HCT116 (cell line): ENCODE measurements around the gene OLAH. TPM values are rescaled to one million over a fixed set of nuclear protein-coding genes. Genes with fewer than 3 reads are reported as not detected.

Source experiments
- ATAC-seq: fragments of 200-7000 bp; cut with Tn5 transposase; 2 replicates; pipeline ENCODE4 v1.9.1; 2020; ENCODE audit warnings: mild to moderate bottlenecking, moderate library complexity
- BruUV-seq: library from RNA; stranded (reverse); fragments of 400-500 nt; replicated peaks from 2 replicates; lab custom pipeline; 2021; lab: Mats Ljungman, UMichigan
- CTCF ChIA-PET: fragments of 300-600 bp; sonication (Branson Sonifier 250); formaldehyde crosslinking; loops from one replicate; lab custom pipeline; 2021; ENCODE audit warnings: antibody characterized with exemption; lab: Charles Lee
- POLR2A ChIA-PET: fragments of 300-600, 350-600 bp; sonication (Branson Sonifier 250); formaldehyde crosslinking; loops from one replicate; lab custom pipeline; 2021; ENCODE audit warnings: antibody characterized with exemption; lab: Charles Lee
- RAD21 ChIA-PET, 2 experiments: fragments of 300-600 bp; sonication (Branson Sonifier 250); formaldehyde crosslinking; loops; one replicate each; lab custom pipeline; 2023; ENCODE audit warnings: low total read pairs in 2 of 2; ENCODE audit not compliant: uncharacterized antibody in 2 of 2, unreplicated experiment in 2 of 2, low non-redundant PET in 1 of 2; lab: Charles Lee
- DNase-seq: peaks from one replicate; pipeline ENCODE4 v3.0.0-alpha.2; 2010; ENCODE audit warnings: low read depth, low spot score
- H2AFZ ChIP-seq: fragments of 200-600 bp; shearing (Covaris generic), sonication (generic); 2 replicates; pipeline ENCODE4 v1.6.1; 2017; ENCODE audit warnings: low read depth, mixed run types, mixed read lengths, antibody characterized with exemption, low read length; ENCODE audit not compliant: poor library complexity, severe bottlenecking
- H3K27ac ChIP-seq: 2 replicates; pipeline ENCODE4 v1.5.1; 2012; ENCODE audit warnings: low read depth, low read length
- H3K27me3 ChIP-seq: fragments of 200-600 bp; sonication (generic); 2 replicates; pipeline ENCODE4 v1.6.1; 2016; ENCODE audit warnings: mixed run types, low read length, mixed read lengths; ENCODE audit not compliant: insufficient read depth
- H3K36me3 ChIP-seq, 2 experiments: fragments of 200-500 bp in 1 of 2; fragments of 200-600 bp in 1 of 2; sonication (Bioruptor generic) in 1 of 2; sonication (generic) in 1 of 2; 2 replicates each; pipeline versions ENCODE4 v1.5.1 to v1.6.1; 2014 to 2016; ENCODE audit warnings: low read length in 2 of 2, inconsistent platforms in 1 of 2, mixed read lengths in 1 of 2, mixed run types in 1 of 2; ENCODE audit not compliant: insufficient read depth in 2 of 2, control insufficient read depth in 1 of 2
- H3K4me1 ChIP-seq, 2 experiments: fragments of 200-600 bp in 1 of 2; sonication (generic) in 1 of 2; 2 replicates each; pipeline versions ENCODE4 v1.5.1 to v1.6.1; 2012 to 2017; ENCODE audit warnings: low read length in 2 of 2, inconsistent platforms in 1 of 2, mild to moderate bottlenecking in 1 of 2, mixed read lengths in 1 of 2, mixed run types in 1 of 2, moderate library complexity in 1 of 2; ENCODE audit not compliant: insufficient read depth in 2 of 2, control insufficient read depth in 1 of 2
- H3K4me2 ChIP-seq: fragments of 200-600 bp; sonication (generic); 2 replicates; pipeline ENCODE4 v1.6.1; 2017; ENCODE audit warnings: mixed run types, low read length, mixed read lengths
- H3K4me3 ChIP-seq, 2 experiments: fragments of 200-600 bp in 1 of 2; sonication (generic) in 1 of 2; replicated peaks in 1 of 2; 2 replicates each; pipeline ENCODE4 v1.5.1; 2011 to 2016; ENCODE audit warnings: low read length in 2 of 2, control low read depth in 1 of 2, low read depth in 1 of 2, mild to moderate bottlenecking in 1 of 2, mixed read lengths in 1 of 2, mixed run types in 1 of 2
- H3K79me2 ChIP-seq: fragments of 200-600 bp; sonication (generic); 2 replicates; pipeline ENCODE4 v1.6.1; 2017; ENCODE audit warnings: mild to moderate bottlenecking, mixed run types, low read length, moderate library complexity, mixed read lengths; ENCODE audit not compliant: insufficient read depth
- H3K9ac ChIP-seq: fragments of 200-600 bp; sonication (generic); 2 replicates; pipeline ENCODE4 v1.6.1; 2016; ENCODE audit warnings: low read length, mixed read lengths
- H3K9me2 ChIP-seq: fragments of 200-600 bp; sonication (generic), shearing (Covaris generic); 2 replicates; pipeline ENCODE4 v1.6.1; 2017; ENCODE audit warnings: mixed run types, mild to moderate bottlenecking, moderate library complexity; ENCODE audit not compliant: insufficient read depth
- H3K9me3 ChIP-seq, 2 experiments: fragments of 200-500 bp in 1 of 2; fragments of 200-600 bp in 1 of 2; sonication (Bioruptor generic) in 1 of 2; sonication (generic) in 1 of 2; 2 replicates each; pipeline ENCODE4 v1.6.1; 2014 to 2017; ENCODE audit warnings: low read length in 2 of 2, mixed read lengths in 2 of 2, inconsistent platforms in 1 of 2, low read depth in 1 of 2, mild to moderate bottlenecking in 1 of 2, mixed run types in 1 of 2, moderate library complexity in 1 of 2; ENCODE audit not compliant: control insufficient read depth in 1 of 2, insufficient read depth in 1 of 2
- H4K20me1 ChIP-seq: fragments of 200-600 bp; sonication (generic), shearing (Covaris generic); 2 replicates; pipeline ENCODE4 v1.6.1; 2017; ENCODE audit warnings: mixed run types, mild to moderate bottlenecking, moderate library complexity; ENCODE audit not compliant: insufficient read depth
- ATF3 ChIP-seq: IDR thresholded peaks from 2 replicates; pipeline ENCODE4 v1.6.1; 2012
- CBX3 ChIP-seq: IDR thresholded peaks from 2 replicates; pipeline ENCODE4 v1.6.1; 2012; ENCODE audit warnings: low read depth
- CEBPB ChIP-seq: IDR thresholded peaks from 2 replicates; pipeline ENCODE4 v1.6.1; 2012; ENCODE audit warnings: low read depth
- EGR1 ChIP-seq: IDR thresholded peaks from 2 replicates; pipeline ENCODE4 v1.6.1; 2012; ENCODE audit warnings: low read depth
- ELF1 ChIP-seq: IDR thresholded peaks from 2 replicates; pipeline ENCODE4 v1.6.1; 2012; ENCODE audit warnings: low read depth, borderline replicate concordance
- EZH2 ChIP-seq: fragments of 200-600 bp; sonication (generic); IDR thresholded peaks from 2 replicates; pipeline ENCODE4 v1.6.1; 2017; ENCODE audit warnings: antibody characterized with exemption, mixed run types
- FOSL1 ChIP-seq: IDR thresholded peaks from 2 replicates; pipeline ENCODE4 v1.6.1; 2012; ENCODE audit warnings: low read depth
- MAX ChIP-seq: IDR thresholded peaks from 2 replicates; pipeline ENCODE4 v1.6.1; 2012
- POLR2A ChIP-seq: IDR thresholded peaks from 2 replicates; pipeline ENCODE4 v1.7.0; 2011; ENCODE audit warnings: borderline replicate concordance; ENCODE audit not compliant: insufficient read depth, insufficient read length; ENCODE audit errors: extremely low read depth
- POLR2AphosphoS5 ChIP-seq: IDR thresholded peaks from 2 replicates; pipeline ENCODE4 v1.6.1; 2011; ENCODE audit warnings: mild to moderate bottlenecking, low read depth, low read length, moderate library complexity
- RAD21 ChIP-seq: IDR thresholded peaks from 2 replicates; pipeline ENCODE4 v1.6.1; 2012; ENCODE audit warnings: low read depth, mild to moderate bottlenecking
- REST ChIP-seq: IDR thresholded peaks from 2 replicates; pipeline ENCODE4 v1.6.1; 2012; ENCODE audit warnings: low read depth
- SIN3A ChIP-seq: IDR thresholded peaks from 2 replicates; pipeline ENCODE4 v1.6.1; 2012; ENCODE audit warnings: low read depth
- SP1 ChIP-seq: IDR thresholded peaks from 2 replicates; pipeline ENCODE4 v1.6.1; 2012; ENCODE audit warnings: low read depth
- TCF7L2 ChIP-seq: IDR thresholded peaks from 2 replicates; pipeline ENCODE4 v1.7.0; 2011; ENCODE audit warnings: borderline replicate concordance, inconsistent platforms; ENCODE audit not compliant: insufficient read depth, insufficient read length; ENCODE audit errors: extremely low read depth
- YY1 ChIP-seq: IDR thresholded peaks from 2 replicates; pipeline ENCODE4 v1.6.1; 2011; ENCODE audit warnings: low read length, low read depth, moderate library complexity, mild to moderate bottlenecking; ENCODE audit not compliant: insufficient replicate concordance; ENCODE audit errors: extremely low read depth
- ZBTB33 ChIP-seq: IDR thresholded peaks from 2 replicates; pipeline ENCODE4 v1.6.1; 2011; ENCODE audit warnings: mild to moderate bottlenecking, low read length, moderate library complexity; ENCODE audit not compliant: insufficient replicate concordance; ENCODE audit errors: extremely low read depth
- ZFX ChIP-seq: fragments of 450-650 bp; IDR thresholded peaks from 2 replicates; pipeline ENCODE4 v1.6.1; 2017
- ZNF274 ChIP-seq: fragments of 200-500 bp; sonication (Bioruptor generic); IDR thresholded peaks from 2 replicates; pipeline ENCODE4 v1.6.1; 2014; ENCODE audit warnings: mild to moderate bottlenecking, low read depth, low read length, inconsistent platforms
- intact Hi-C: fragments of 100-400 bp; cut with micrococcal nuclease; formaldehyde crosslinking; loops from 2 replicates; pipeline ENCODE4 v1.10.0; 2022
- total RNA-seq: library from RNA; stranded (reverse); gene quantifications from one replicate; pipeline ENCODE4 v1.2.1, GENCODE V29; 2021; ENCODE audit not compliant: unreplicated experiment
- TF ChIP-seq, protein P1 (sequence below), 3 experiments: fragments of 200-600 bp in 1 of 3; sonication (generic) in 1 of 3; IDR thresholded peaks in 2 of 3; conservative IDR thresholded peaks in 1 of 3; 2 replicates each; pipeline ENCODE4 v1.5.1; 2012 to 2017; ENCODE audit warnings: low read depth in 2 of 3, low read length in 2 of 3, antibody characterized with exemption in 1 of 3, borderline replicate concordance in 1 of 3, control low read depth in 1 of 3, mild to moderate bottlenecking in 1 of 3, mixed read lengths in 1 of 3, mixed run types in 1 of 3, moderate library complexity in 1 of 3; ENCODE audit not compliant: insufficient read depth in 1 of 3

OLAH gene
- total RNA-seq, 1 experiment from 2014 or later, result not detected

DNA sequence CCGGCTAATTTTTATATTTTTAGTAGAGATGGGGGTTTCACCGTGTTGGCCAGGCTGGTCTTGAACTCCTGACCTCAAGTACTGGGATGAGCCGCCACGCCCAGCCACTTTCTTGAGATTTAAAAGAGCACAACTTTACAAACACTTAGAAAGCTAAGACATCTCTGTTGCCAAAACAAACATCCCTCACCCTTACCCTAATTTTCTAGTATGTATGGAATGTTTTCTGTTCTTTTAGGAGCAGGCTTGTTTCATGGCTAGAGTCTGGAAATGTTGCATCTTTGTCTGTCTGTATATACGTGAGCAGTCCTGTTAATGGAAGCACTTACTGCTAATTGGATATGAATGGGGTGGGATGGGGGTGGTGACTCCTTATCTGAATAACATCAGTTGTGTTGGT, 2.9 kb downstream of the OLAH start:
- POLR2A ChIA-PET, result no interaction called here

More for the DNA sequence above, 2.9 kb downstream of the OLAH start:
- H3K9me3 ChIP-seq, result no peaks in the 10 kb centered on the region
- no peaks in the 10 kb centered on the region for H3K36me3 ChIP-seq
- no peaks in the 10 kb centered on the region for H4K20me1 ChIP-seq
- no TSS peak for BruUV-seq
- H3K9me2 ChIP-seq, result no peaks in the 10 kb centered on the region
- no peak overlapping the region for H3K4me2 ChIP-seq
- no peak overlapping the region for H3K27ac ChIP-seq
- H3K4me3 ChIP-seq, result no peak overlapping the region
- H3K4me1 ChIP-seq, result no peaks in the 10 kb centered on the region
- H3K79me2 ChIP-seq, result no peaks in the 10 kb centered on the region
- DNase-seq (no peak), ATAC-seq (no peak)
- ChIA-PET RAD21 (no interaction called here), CTCF (no interaction called here)
- no peak overlapping the region for H3K9ac ChIP-seq
- no peaks in the 10 kb centered on the region for H3K27me3 ChIP-seq
- no peak for TF ChIP-seq CBX3
- TF ChIP-seq, protein P1, sequence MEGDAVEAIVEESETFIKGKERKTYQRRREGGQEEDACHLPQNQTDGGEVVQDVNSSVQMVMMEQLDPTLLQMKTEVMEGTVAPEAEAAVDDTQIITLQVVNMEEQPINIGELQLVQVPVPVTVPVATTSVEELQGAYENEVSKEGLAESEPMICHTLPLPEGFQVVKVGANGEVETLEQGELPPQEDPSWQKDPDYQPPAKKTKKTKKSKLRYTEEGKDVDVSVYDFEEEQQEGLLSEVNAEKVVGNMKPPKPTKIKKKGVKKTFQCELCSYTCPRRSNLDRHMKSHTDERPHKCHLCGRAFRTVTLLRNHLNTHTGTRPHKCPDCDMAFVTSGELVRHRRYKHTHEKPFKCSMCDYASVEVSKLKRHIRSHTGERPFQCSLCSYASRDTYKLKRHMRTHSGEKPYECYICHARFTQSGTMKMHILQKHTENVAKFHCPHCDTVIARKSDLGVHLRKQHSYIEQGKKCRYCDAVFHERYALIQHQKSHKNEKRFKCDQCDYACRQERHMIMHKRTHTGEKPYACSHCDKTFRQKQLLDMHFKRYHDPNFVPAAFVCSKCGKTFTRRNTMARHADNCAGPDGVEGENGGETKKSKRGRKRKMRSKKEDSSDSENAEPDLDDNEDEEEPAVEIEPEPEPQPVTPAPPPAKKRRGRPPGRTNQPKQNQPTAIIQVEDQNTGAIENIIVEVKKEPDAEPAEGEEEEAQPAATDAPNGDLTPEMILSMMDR (IDR thresholded peaks at IDR 0.05 in 2 of 3, conservative IDR thresholded peaks at IDR 0.05 in 1 of 3; ENCODE audit: borderline replicate concordance in 1 of 3, insufficient read depth in 1 of 3, low read depth in 2 of 3, low read length in 2 of 3), result no peak
- TF ChIP-seq REST, result no peak
- TF ChIP-seq SIN3A, result no peak
- no peak for TF ChIP-seq EGR1
- TF ChIP-seq EZH2, result no peak
- no peak for TF ChIP-seq CEBPB
- TF ChIP-seq ZFX, result no peak
- no peak for TF ChIP-seq TCF7L2
- TF ChIP-seq MAX, result no peak
- no peak for TF ChIP-seq ELF1
- TF ChIP-seq ATF3, result no peak
- TF ChIP-seq YY1, result no peak
- no peak for TF ChIP-seq ZBTB33
- TF ChIP-seq FOSL1, result no peak
- TF ChIP-seq ZNF274, result no peak
- no peak for TF ChIP-seq RAD21
- TF ChIP-seq SP1, result no peak
- TF ChIP-seq POLR2AphosphoS5, result no peak
- no peak for TF ChIP-seq POLR2A
- no peak overlapping the region for H2AFZ ChIP-seq
- intact Hi-C loops, result no loop called here
